PC-3 (cell line): Measurements from ENCODE around the gene SLC16A3.

ENCODE experiments used
- CTCF ChIP-seq: fragments of 300-600 bp; sonication (generic); conservative IDR thresholded peaks from 2 replicates; pipeline ENCODE4 v1.5.1; 2017; ENCODE audit warnings: antibody characterized with exemption, low read depth, mild to moderate bottlenecking, low read length
- EZH2 ChIP-seq: fragments of 300-600 bp; sonication (generic); IDR thresholded peaks from one replicate; pipeline ENCODE4 v1.6.1; 2017; ENCODE audit warnings: antibody characterized with exemption, mild to moderate bottlenecking, low read length; ENCODE audit not compliant: unreplicated experiment
- EZH2phosphoT487 ChIP-seq: fragments of 300-600 bp; sonication (generic); IDR thresholded peaks from 2 replicates; pipeline ENCODE4 v1.6.1; 2018; ENCODE audit warnings: mild to moderate bottlenecking, antibody characterized with exemption, low read length, borderline replicate concordance

GRCh38 chr17:82242698-82242976, 13.8 kb downstream of the SLC16A3 start:
- TF ChIP-seq CTCF = no peak
- TF ChIP-seq EZH2 = no peak
- no peak for TF ChIP-seq EZH2phosphoT487
